Prostate gland (tissue), 2 donors: Measurements from ENCODE around the gene HMG20B. TPM values are rescaled to one million over a fixed set of nuclear protein-coding genes. Genes with fewer than 3 reads are reported as not detected.

Experiments used
- DNase-seq: peaks from one replicate; pipeline ENCODE4 v3.0.0-alpha.2; 2019; ENCODE audit warnings: low spot score
- H3K27ac ChIP-seq, 2 donors: fragments of 200-600 bp; sonication (generic); 2 replicates each; pipeline ENCODE4 v1.5.1; 2017 to 2019
- H3K27me3 ChIP-seq: fragments of 200-600 bp; sonication (generic); replicated peaks from 2 replicates; pipeline ENCODE4 v1.5.1; 2019; ENCODE audit not compliant: insufficient read depth
- H3K36me3 ChIP-seq, 2 donors: fragments of 200-600 bp; sonication (generic); 1 replicate in 1 of 2; 2 replicates in 1 of 2; pipeline versions ENCODE4 v1.5.1 to v1.8.1; 2017 to 2019
- H3K4me1 ChIP-seq: fragments of 200-600 bp; sonication (generic); replicated peaks from 2 replicates; pipeline ENCODE4 v1.5.1; 2019
- H3K4me3 ChIP-seq, 2 donors: fragments of 200-600 bp; sonication (generic); 2 replicates each; pipeline ENCODE4 v1.5.1; 2017 to 2019
- H3K9me3 ChIP-seq: fragments of 200-600 bp; sonication (generic); 2 replicates; pipeline ENCODE4 v1.5.1; 2017
- CTCF ChIP-seq, 4 experiments: fragments of 200-600 bp in 2 of 4; fragments of 450-650 bp in 2 of 4; sonication (generic) in 2 of 4; IDR thresholded peaks; 1 replicate in 3 of 4; 2 replicates in 1 of 4; pipeline ENCODE4 v1.5.1; 2016 to 2019; ENCODE audit warnings: antibody characterized with exemption in 4 of 4, mild to moderate bottlenecking in 2 of 4, moderate library complexity in 2 of 4
- POLR2A ChIP-seq: fragments of 450-650 bp; IDR thresholded peaks from one replicate; pipeline ENCODE4 v1.6.1; 2016; ENCODE audit warnings: antibody characterized with exemption, mild to moderate bottlenecking
- POLR2AphosphoS5 ChIP-seq: sonication (generic); formaldehyde crosslinking; IDR thresholded peaks from one replicate; pipeline ENCODE4 v1.6.1; 2017; ENCODE audit warnings: antibody characterized with exemption
- WGBS: methylation state at CpG from one replicate; pipeline ENCODE4 v1.1.5; 2018; 5-methylcytosine and 5-hydroxymethylcytosine counted together
- intact Hi-C: fragments of 100-400 bp; cut with DNase I; formaldehyde crosslinking; loops from one replicate; pipeline ENCODE4 v1.14.2; 2022
- total RNA-seq, 2 donors: library from RNA; depleted of rRNA; stranded (reverse); fragments of >200 nt; gene quantifications; one replicate each; pipeline ENCODE4 v1.1.0, GENCODE V29; 2016

Gene HMG20B
- total RNA-seq, 2 donors from 2014 or later = 184 to 369 TPM

DNA sequence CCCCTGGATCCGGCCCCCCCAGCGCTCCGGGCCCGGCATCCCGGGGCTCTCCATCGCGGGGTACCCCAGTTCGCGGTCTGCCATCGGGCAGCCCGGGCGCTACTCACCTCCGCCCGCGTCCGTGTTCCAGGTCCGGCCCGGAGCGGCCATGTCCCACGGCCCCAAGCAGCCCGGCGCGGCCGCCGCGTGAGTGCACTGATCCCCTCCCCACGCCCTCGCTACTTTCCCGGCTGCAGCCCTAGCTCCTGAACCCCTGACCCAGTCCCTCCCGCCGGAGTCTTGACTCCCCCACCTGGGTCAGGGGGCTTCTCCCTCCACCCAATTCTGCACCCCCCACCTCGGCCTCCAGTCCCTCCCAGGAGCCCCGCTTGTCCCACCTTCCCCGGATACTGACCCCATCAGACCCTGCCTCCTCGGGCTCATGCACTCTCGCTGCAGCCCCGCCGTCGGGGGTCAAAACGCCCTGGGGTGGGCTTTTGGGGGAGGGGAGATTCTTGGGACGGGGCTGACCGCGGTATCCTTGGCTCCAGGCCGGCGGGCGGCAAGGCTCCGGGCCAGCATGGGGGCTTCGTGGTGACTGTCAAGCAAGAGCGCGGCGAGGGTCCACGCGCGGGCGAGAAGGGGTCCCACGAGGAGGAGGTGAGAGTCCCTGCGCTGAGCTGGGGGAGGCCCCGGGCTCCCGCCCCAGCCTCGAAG lies 566 bp downstream of the HMG20B start:
- TF ChIP-seq CTCF (IDR thresholded peaks at IDR 0.05) (no peak), POLR2A (peak; percentile 24)
- intact Hi-C loops = loop anchor here (2.0 to 10.0 kb wide), 2 partner anchors 17 to 69 kb away; partner anchors contain the start of genes DOHH, FZR1 and MFSD12
- no peak for DNase-seq
- no peaks in the 10 kb centered on the region for H3K4me1 ChIP-seq
- H3K9me3 ChIP-seq = no peaks in the 10 kb centered on the region
- no peaks in the 10 kb centered on the region for H3K36me3 ChIP-seq
- no peaks in the 10 kb centered on the region for H3K27me3 ChIP-seq
- H3K4me3 ChIP-seq = peak overlapping the region; percentile 97 to 99
- peak overlapping the region; percentile 87 to 89 for H3K27ac ChIP-seq
- under 1% methylated on average over 54 of the region's 60 CpGs for WGBS

DNA sequence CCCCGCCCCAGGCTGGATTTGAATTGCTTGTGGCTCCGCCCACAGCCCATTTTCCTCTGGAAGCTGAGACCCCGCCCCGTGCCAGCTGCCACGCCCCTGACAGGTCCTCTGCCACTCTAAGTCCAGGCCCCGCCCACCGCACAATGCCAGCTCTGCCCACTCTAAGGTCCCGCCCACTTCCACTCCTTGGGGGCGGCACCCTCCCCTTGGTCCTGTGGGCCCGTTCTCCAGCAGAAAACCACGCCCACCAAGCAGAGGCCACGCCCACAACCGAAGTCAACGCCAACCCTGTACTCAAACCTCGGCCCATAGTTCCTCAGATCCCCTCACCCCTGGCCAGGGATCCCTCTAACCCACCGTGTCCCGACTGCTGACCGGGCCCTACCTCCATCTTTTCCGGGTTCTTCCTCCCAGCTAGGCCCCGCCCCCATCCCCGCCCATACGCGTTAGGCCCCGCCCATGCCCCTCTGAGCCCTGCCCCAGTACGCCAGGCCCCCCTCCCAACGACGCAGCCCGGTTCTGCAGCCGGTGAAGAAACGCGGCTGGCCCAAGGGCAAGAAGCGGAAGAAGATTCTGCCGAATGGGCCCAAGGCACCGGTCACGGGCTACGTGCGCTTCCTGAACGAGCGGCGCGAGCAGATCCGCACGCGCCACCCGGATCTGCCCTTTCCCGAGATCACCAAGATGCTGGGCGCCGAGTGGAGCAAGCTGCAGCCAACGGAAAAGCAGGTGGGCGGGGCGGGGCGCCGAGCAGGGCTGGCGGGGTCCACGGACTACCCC lies 1.3 kb downstream of the HMG20B start:
- H3K4me1 ChIP-seq = no peaks in the 10 kb centered on the region
- peak overlapping the region; percentile 97 to 99 for H3K4me3 ChIP-seq
- TF ChIP-seq CTCF (IDR thresholded peaks at IDR 0.05) = no peak
- TF ChIP-seq POLR2AphosphoS5 = peak; percentile 65
- no peaks in the 10 kb centered on the region for H3K27me3 ChIP-seq
- peak overlapping the region in 1 of 2 donors; percentile 87 for H3K27ac ChIP-seq
- H3K36me3 ChIP-seq = no peaks in the 10 kb centered on the region
- DNase-seq = peak; percentile 94
- intact Hi-C loops = loop anchor here (2.0 to 10.0 kb wide), 2 partner anchors 17 to 69 kb away; partner anchors contain the start of genes DOHH, FZR1 and MFSD12
- no peaks in the 10 kb centered on the region for H3K9me3 ChIP-seq
- 61% methylated on average over 54 of the region's 55 CpGs for WGBS

DNA sequence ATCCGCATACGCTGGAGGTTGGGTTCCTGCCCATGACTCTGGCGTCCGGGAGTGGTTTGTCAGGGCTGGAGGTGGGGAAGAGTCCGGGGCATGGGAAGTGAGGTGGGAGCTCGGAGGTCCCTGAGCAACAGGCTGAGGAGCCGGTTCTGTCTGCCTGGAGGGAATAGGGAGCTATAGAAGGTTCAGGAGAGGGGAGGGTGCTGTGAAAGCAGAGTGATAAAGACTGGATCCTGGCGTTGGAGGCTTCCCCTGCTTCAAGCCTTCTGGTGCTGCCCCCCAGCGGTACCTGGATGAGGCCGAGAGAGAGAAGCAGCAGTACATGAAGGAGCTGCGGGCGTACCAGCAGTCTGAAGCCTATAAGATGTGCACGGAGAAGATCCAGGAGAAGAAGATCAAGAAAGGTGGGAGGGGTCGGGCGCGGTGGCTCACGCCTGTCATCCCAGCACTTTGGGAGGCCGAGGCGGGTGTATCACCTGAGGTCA lies 2.6 kb downstream of the HMG20B start:
- Histone ChIP-seq H3K27ac (no peak overlapping the region), H3K36me3 (no peaks in the 10 kb centered on the region), H3K4me3 (no peak overlapping the region), H3K27me3 (no peaks in the 10 kb centered on the region), H3K4me1 (no peaks in the 10 kb centered on the region), H3K9me3 (no peaks in the 10 kb centered on the region)
- 89% methylated on average over 19 of the region's 19 CpGs for WGBS
- DNase-seq = no peak
- intact Hi-C loops = loop anchor here (10.0 kb wide), 1 partner anchor 70 kb away; the partner anchor contains the start of genes DOHH and FZR1
- TF ChIP-seq POLR2A = no peak
- no peak for TF ChIP-seq POLR2AphosphoS5
- TF ChIP-seq CTCF (IDR thresholded peaks at IDR 0.05) = peak in 1 of 4 experiments; percentile 20

GRCh38 chr19:3575949-3576673 lies 3.4 kb downstream of the HMG20B start:
- Histone ChIP-seq H3K27me3 (no peaks in the 10 kb centered on the region), H3K4me1 (no peaks in the 10 kb centered on the region), H3K9me3 (no peaks in the 10 kb centered on the region), H3K4me3 (peak overlapping the region in 1 of 2 donors; percentile 10), H3K27ac (peak overlapping the region; percentile 10 to 36), H3K36me3 (no peaks in the 10 kb centered on the region)
- DNase-seq = no peak
- no peak for TF ChIP-seq CTCF (IDR thresholded peaks at IDR 0.05)
- TF ChIP-seq POLR2A = no peak
- no peak for TF ChIP-seq POLR2AphosphoS5
- WGBS = 86% methylated on average over 29 of the region's 29 CpGs
- intact Hi-C loops = loop anchor here (10.0 kb wide), 1 partner anchor 71 kb away; the partner anchor contains the start of genes DOHH and FZR1
